Measurements from ENCODE around the gene PLA2G4E. TPM values are rescaled to one million over a fixed set of nuclear protein-coding genes. Genes with fewer than 3 reads are reported as not detected.
A peak's percentile ranks its signal among the peaks of the same experiment; 100 is the strongest.

Gene PLA2G4E
- total RNA-seq, 1 donor from 2014 or later, result 1.5 TPM

DNA sequence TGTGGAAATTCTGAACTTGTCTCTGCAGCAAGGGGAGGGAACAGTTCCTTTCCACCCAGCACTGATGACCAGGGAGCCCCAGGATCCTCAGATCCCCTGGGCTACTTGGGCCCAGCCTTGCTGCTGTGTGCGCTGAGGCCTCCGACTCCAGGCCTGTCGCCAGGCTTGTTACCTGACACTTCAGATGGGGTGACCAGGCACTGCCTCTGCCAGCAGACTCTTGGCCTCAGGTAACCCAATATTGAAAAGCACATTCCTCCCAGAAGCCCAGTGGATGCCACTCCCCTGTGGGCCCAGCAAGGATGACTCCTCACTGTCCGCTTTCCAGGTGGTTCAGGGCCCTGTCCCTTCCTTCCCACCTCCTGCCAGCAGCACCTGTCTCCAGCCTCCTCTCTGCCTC lies 3.5 kb upstream of the PLA2G4E start:
- Histone ChIP-seq H3K27me3 (no peaks in the 10 kb centered on the region), H3K36me3 (no peaks in the 10 kb centered on the region), H3K4me3 (no peak overlapping the region), H3K9me3 (no peaks in the 10 kb centered on the region), H3K4me1 (no peaks in the 10 kb centered on the region), H3K27ac (peak overlapping the region; percentile 71)
- intact Hi-C loops (cut with DNase I), result no loop called here
- peak; percentile 89 for DNase-seq
- TF ChIP-seq, protein P1, sequence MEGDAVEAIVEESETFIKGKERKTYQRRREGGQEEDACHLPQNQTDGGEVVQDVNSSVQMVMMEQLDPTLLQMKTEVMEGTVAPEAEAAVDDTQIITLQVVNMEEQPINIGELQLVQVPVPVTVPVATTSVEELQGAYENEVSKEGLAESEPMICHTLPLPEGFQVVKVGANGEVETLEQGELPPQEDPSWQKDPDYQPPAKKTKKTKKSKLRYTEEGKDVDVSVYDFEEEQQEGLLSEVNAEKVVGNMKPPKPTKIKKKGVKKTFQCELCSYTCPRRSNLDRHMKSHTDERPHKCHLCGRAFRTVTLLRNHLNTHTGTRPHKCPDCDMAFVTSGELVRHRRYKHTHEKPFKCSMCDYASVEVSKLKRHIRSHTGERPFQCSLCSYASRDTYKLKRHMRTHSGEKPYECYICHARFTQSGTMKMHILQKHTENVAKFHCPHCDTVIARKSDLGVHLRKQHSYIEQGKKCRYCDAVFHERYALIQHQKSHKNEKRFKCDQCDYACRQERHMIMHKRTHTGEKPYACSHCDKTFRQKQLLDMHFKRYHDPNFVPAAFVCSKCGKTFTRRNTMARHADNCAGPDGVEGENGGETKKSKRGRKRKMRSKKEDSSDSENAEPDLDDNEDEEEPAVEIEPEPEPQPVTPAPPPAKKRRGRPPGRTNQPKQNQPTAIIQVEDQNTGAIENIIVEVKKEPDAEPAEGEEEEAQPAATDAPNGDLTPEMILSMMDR (IDR thresholded peaks at IDR 0.05), result no peak
- ATAC-seq, result peak; percentile 92

- TF ChIP-seq, protein P1 (IDR thresholded peaks at IDR 0.05), result no peak
- Histone ChIP-seq H3K27me3 (no peaks in the 10 kb centered on the region), H3K4me3 (no peak overlapping the region), H3K27ac (no peak overlapping the region), H3K36me3 (no peaks in the 10 kb centered on the region), H3K4me1 (no peaks in the 10 kb centered on the region), H3K9me3 (no peaks in the 10 kb centered on the region)
- intact Hi-C loops (cut with DNase I), result no loop called here
- peak; percentile 44 for DNase-seq
- ATAC-seq, result no peak
Measured at GRCh38 chr15:42021593-42021992, 751 bp upstream of the PLA2G4E start.

DNA sequence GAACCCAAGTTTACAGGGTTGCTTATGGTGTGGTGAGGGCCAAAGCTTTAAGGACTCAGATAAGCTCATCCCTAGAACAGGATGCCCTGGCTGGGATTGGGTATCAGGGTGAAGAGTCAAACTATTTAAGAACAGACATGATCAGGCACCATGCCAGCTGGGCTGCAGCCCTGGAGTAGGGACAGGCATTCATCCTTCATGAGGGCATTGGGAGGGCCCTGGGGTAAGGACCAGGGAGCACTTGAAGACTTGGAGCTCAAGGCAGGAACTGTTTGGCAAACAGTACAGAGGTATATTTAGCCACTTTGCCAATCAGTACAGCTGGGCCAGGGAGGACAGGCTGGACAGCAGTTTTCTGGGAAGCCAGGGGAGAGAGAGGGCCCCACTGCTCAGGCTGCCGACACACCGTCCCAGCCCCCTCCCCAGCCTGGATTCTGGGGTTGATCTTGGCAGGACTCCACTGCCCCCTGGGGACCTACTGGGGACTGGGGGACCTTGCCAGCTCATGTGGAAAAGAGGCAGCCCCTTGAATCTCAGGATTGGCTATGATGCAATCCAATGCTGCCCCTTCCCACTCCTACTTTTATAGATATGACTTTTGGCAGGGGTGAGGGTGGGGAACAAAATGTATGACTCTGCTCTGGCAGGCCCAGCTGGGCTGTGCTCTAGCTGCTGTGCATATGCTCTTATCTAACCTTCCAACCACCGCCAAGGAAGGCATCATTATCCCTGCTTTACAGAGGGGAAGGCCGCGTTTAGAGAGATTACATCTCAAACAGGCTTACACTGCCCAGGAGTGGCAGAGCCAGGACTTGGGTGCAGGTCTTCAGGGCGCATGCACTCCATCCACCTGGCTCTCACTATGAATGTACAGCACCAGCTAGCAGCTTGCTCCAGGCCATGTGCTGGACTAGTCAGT lies 2.3 kb downstream of the PLA2G4E start:
- intact Hi-C loops (cut with DNase I), result no loop called here
- H3K27me3 ChIP-seq, result no peaks in the 10 kb centered on the region
- peak; percentile 14 for ATAC-seq
- TF ChIP-seq, protein P1 (IDR thresholded peaks at IDR 0.05), result no peak
- no peaks in the 10 kb centered on the region for H3K9me3 ChIP-seq
- no peak overlapping the region for H3K4me3 ChIP-seq
- H3K36me3 ChIP-seq, result no peaks in the 10 kb centered on the region
- no peak overlapping the region for H3K27ac ChIP-seq
- DNase-seq, result peak; percentile 52
- H3K4me1 ChIP-seq, result no peaks in the 10 kb centered on the region

GRCh38 chr15:42016971-42017370 lies 3.9 kb downstream of the PLA2G4E start:
- no peaks in the 10 kb centered on the region for H3K4me1 ChIP-seq
- DNase-seq, result peak; percentile 52
- intact Hi-C loops (cut with DNase I), result no loop called here
- no peak overlapping the region for H3K27ac ChIP-seq
- ATAC-seq, result no peak
- H3K9me3 ChIP-seq, result no peaks in the 10 kb centered on the region
- H3K4me3 ChIP-seq, result no peak overlapping the region
- H3K36me3 ChIP-seq, result no peaks in the 10 kb centered on the region
- H3K27me3 ChIP-seq, result no peaks in the 10 kb centered on the region
- TF ChIP-seq, protein P1 (IDR thresholded peaks at IDR 0.05), result no peak

- Histone ChIP-seq H3K27me3 (no peaks in the 10 kb centered on the region), H3K4me1 (no peaks in the 10 kb centered on the region), H3K4me3 (no peak overlapping the region), H3K36me3 (no peaks in the 10 kb centered on the region), H3K9me3 (no peaks in the 10 kb centered on the region), H3K27ac (no peak overlapping the region)
- DNase-seq, result peak; percentile 51
- intact Hi-C loops (cut with DNase I), result no loop called here
- TF ChIP-seq, protein P1 (IDR thresholded peaks at IDR 0.05), result no peak
- ATAC-seq, result no peak
Measured at GRCh38 chr15:42014406-42014805, 6.4 kb downstream of the PLA2G4E start.

All from upper lobe of right lung (tissue), 1 donor.